CD4-positive, alpha-beta T cell treated with Interleukin-4 for 1 hour (primary cell): ENCODE results near the gene TEX36.
"Not testable (repeated sequence)": the region's sequence is repeated elsewhere in the genome, so short reads cannot be mapped to it uniquely, and the experiment has no call there.

Source experiments
- DNase-seq, 2 donors: peaks; one replicate each; pipeline ENCODE4 v3.0.0-alpha.2; 2020 to 2022

TEX36 gene

DNA sequence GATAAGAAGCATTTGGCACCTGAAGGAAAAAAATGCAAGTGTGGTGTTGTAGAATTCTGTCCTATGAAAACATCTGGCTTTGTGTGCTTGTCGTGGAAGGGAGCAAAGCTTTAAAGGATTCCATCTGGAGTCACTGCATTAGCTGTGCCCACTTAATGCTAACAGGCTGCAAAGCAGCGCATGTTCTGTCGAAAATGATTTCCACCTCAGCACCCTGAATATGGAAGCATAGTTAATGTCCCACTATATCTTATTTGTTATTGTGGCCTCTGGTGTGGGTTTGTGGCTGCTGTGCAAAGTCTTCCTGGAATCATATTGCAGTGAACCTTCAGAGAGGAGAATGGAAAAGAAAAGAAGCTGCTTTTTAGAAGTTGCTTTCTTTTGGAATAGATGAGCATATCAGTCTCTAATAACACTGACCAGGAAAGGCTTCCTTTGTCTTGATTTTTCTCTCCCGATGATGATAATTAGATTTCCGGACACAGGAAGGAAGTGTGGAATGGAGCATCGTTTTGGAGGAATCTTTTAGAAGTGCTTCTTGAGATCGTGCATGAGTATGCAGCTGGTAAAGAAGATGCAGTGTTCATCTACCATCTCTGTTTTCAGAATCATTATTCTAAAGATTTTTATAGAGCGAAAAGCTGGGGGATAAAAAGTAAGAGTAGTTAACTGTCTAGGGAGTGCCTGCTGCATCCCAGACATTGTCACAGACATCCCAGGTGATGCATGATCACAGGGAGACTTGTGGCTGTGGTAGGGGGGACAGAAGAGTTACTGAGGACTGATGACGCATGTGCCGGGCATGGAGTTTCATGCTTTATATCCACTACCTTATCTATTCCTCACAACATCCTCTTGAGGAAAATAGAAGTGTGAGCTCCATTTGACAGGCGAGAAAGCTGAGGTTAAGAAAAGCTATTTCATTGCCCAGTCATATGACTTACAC lies 54.6 kb downstream of the TEX36 start:
- DNase-seq = no peak

GRCh38 chr10:125627646-125628045 lies 55.3 kb downstream of the TEX36 start:
- no peak for DNase-seq

- no peak for DNase-seq
Observed at GRCh38 chr10:125626671-125627070, 56.3 kb downstream of the TEX36 start.

GRCh38 chr10:125625586-125625985 lies 57.4 kb downstream of the TEX36 start:
- no peak for DNase-seq

GRCh38 chr10:125624800-125625199 lies 58.2 kb downstream of the TEX36 start:
- no peak for DNase-seq

DNA sequence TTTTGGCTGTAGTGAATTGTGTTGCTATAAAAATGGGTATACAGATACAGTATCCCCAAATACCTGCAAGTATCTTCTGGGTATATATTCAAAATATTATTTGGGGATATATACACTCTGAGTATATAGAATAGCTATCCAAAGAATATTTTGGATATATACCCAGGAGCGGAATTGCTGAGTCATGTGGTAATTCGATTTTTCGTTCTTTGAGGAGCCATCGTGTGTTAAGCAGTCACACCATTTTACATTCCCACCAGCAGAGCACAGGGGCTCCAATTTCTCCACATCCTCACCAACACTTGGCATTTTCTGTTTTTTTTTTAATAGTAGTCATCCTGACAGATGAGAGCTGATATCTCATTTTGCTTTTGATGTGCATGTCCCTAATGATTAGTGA lies 61.9 kb downstream of the TEX36 start:
- DNase-seq = no peak

DNA sequence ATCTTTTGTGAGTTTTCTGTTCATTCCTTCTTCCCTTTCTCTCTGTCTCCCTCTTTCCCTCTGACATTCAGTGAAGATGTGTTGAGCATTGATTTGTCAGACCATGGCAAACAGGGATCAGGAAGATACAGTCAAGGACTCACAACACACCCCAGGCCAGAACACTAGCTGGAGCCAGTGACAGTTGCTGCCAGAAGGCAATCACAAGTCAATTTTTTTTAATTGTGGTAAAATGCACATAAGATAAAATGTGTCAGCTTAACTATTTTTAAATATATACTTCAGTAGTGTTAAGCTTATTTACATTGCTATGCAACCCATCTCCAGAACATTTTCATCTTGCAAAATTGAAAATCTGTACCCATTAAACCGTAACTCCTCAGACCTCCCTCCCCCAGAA lies 62.6 kb downstream of the TEX36 start:
- DNase-seq = no peak

- DNase-seq = not testable (repeated sequence)
Observed at GRCh38 chr10:125613062-125613461, 69.9 kb downstream of the TEX36 start.

DNA sequence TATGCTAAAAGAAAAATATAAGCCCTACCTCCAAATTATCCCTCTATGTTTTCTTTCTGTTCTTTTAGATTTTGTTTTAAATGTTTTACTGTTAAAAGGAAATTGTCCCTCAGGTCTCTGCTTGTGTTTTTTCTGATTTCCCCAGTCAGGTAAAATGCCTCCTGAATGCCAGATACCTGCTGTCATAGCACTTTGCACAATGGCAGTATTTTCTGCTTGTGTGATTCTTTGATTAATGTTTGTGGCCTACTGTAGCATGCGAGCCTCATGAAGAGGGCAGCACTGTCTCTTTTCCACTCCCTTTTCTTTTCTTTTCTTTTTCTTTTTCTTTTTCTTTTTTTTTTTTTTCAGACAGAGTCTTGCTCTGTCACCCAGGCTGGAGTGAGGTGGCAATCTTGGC lies 71.2 kb downstream of the TEX36 start:
- DNase-seq = no peak

DNA sequence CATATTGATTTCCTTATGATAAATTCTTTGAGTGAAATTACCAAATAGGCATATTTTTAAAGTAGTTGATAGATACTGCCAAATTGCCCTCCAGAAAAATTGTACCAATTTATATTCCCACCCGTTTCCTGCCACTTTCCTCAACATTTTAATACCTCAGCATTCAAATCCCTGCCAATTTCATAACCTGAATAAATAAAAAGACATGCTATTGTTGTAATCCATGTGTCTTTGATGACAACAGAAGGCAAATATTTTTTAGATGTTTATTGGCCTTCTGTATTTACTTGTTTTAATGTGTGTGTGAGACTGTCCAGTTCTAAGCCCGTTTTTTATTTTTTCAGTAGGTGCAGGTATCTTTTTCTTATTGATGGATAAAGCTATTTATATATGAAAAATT lies 71.7 kb downstream of the TEX36 start:
- DNase-seq = no peak

DNA sequence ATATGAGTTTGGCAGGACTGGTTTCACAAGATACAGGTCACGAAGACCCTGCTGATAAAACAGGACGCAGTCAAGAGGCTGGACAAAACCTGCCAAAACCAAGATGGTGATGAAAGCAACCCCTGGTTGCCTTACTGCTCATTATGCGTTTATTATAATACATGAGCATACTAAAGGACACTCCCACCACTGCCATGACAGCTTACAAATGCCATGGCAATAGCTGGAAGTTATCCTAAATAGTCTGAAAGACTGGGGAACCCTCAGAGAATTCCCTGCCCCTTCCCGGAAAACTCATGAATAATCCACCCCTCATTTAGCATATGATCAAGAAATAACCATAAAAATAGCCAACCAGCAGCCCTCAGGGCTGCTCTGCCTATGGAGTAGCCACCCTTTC lies 73.1 kb downstream of the TEX36 start:
- no peak for DNase-seq

- no peak for DNase-seq
Observed at GRCh38 chr10:125608474-125608873, 74.5 kb downstream of the TEX36 start.

DNA sequence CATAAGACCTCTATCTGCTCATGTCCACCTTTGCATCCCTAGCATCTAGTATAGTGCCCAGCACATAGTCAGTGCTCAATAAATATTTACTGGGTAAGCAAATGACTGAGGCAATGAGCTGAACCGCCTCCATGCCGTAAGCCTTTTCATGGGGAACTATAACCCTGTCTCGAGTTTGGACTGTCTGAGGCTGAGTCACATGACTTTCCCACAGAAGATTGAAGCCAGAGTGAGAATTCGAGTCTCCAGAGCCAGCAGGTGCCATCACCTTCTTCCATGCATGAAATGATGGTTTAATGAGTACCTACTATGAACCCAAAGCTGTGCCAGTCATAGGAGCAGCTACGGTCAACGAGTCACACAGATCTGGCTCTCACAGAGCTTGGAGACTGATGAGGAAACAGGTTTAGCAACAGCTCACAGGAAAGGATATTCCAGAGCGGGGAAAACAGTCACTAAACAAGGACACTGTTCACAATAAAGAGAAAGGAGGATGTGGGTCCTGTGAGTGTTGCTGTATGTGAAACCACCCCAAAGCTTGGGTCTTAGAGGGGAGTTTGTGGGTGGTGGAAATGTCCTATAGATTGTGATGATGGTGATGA lies 75.2 kb downstream of the TEX36 start:
- no peak for DNase-seq

DNA sequence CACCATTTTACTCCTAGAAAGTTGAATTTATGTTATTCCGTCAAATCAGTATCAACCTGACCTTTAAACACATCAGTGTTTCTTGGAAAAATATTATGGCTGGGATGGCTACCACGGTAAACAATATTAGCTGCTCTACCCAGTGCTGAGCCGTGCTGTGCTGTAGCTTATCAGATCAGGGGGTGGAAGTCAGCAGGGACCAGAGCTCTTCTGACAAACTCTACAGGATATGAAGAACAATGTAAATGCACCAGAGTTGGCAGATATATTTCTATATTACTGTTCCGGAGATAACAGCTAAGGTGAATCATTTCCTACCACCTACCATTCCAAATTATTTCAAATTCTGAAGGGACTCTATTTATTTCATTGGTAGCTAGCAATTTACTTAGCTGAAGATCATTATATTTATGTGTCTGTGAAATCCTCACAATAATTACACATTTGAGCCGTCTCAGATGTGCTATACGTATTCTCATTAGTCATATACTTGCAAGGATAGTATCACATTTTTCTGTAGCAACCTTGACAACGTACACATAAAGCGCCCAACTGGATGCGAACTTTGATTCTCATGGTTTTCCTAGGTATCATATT lies 76.5 kb downstream of the TEX36 start:
- no peak for DNase-seq
